NCI-H524 treated with DMSO at 0.1 percent for 48 hours (cell line): ENCODE results near the gene NAA40.

Source experiments
- DNase-seq: peaks from one replicate; lab custom pipeline; 2025; lab: John Stamatoyannopoulos, UW

Gene NAA40

GRCh38 chr11:63986932-63987513, 48.2 kb downstream of the NAA40 start:
- DNase-seq, result no peak

GRCh38 chr11:63991558-63991957, 52.8 kb downstream of the NAA40 start:
- DNase-seq, result no peak

GRCh38 chr11:63993100-63993499, 54.3 kb downstream of the NAA40 start:
- no peak for DNase-seq

GRCh38 chr11:63993993-63994392, 55.2 kb downstream of the NAA40 start:
- no peak for DNase-seq

- no peak for DNase-seq
Observed at GRCh38 chr11:63996512-63996911, 57.7 kb downstream of the NAA40 start.

- no peak for DNase-seq
Observed at GRCh38 chr11:63997104-63997700, 58.4 kb downstream of the NAA40 start.

GRCh38 chr11:63997801-63998337, 59.1 kb downstream of the NAA40 start:
- DNase-seq, result no peak

GRCh38 chr11:63998558-63999348, 60.0 kb downstream of the NAA40 start:
- DNase-seq, result no peak

- DNase-seq, result no peak
Observed at GRCh38 chr11:63999349-64000025, 60.7 kb downstream of the NAA40 start.

GRCh38 chr11:64000026-64000739, 61.4 kb downstream of the NAA40 start:
- no peak for DNase-seq

GRCh38 chr11:64000740-64001483, 62.1 kb downstream of the NAA40 start:
- no peak for DNase-seq

- DNase-seq, result no peak
Observed at GRCh38 chr11:64001484-64002420, 63.0 kb downstream of the NAA40 start.

GRCh38 chr11:64003807-64004589, 65.2 kb downstream of the NAA40 start:
- no peak for DNase-seq

GRCh38 chr11:64004590-64004984, 65.8 kb downstream of the NAA40 start:
- no peak for DNase-seq

GRCh38 chr11:64005691-64006090, 66.9 kb downstream of the NAA40 start:
- DNase-seq, result no peak

- DNase-seq, result no peak
Observed at GRCh38 chr11:64006398-64006797, 67.6 kb downstream of the NAA40 start.
